H1 (cell line): ENCODE measurements around the gene RAB21. TPM values are rescaled to one million over a fixed set of nuclear protein-coding genes. Genes with fewer than 3 reads are reported as not detected.

Experiments used
- CTCF ChIA-PET: fragments of 300-600 bp; sonication (Branson Sonifier 250); formaldehyde crosslinking; loops from one replicate; lab custom pipeline; 2021; ENCODE audit not compliant: partially characterized antibody; lab: Charles Lee
- POLR2A ChIA-PET: fragments of 300-600 bp; sonication (Branson Sonifier 250); formaldehyde crosslinking; loops from one replicate; lab custom pipeline; 2021; ENCODE audit warnings: inconsistent platforms; ENCODE audit not compliant: partially characterized antibody; lab: Charles Lee
- DNase-seq, 2 experiments: peaks; one replicate each; pipeline versions ENCODE4 v3.0.0 to v3.0.0-alpha.2; 2010 to 2022; ENCODE audit warnings: low spot score in 2 of 2, low read depth in 1 of 2, mixed read lengths in 1 of 2
- FAIRE-seq: peaks from 2 replicates; lab custom pipeline; 2011; peaks lifted over from hg19 to GRCh38; lab: Jason Lieb, UNC
- H2AFZ ChIP-seq: 2 replicates; pipeline ENCODE4 v1.8.1; 2012; ENCODE audit warnings: low read length, inconsistent platforms
- H2AK5ac ChIP-seq: 2 replicates; pipeline ENCODE4 v1.6.1; 2013; ENCODE audit warnings: low read depth, low read length
- H2BK120ac ChIP-seq: replicated peaks from 2 replicates; pipeline ENCODE3; 2013; ENCODE audit warnings: low read depth, low read length, inconsistent platforms
- H2BK12ac ChIP-seq: 2 replicates; pipeline ENCODE4 v1.6.1; 2013; ENCODE audit warnings: low read depth, low read length
- H2BK15ac ChIP-seq: 2 replicates; pipeline ENCODE4 v1.6.1; 2013; ENCODE audit warnings: low read length
- H2BK20ac ChIP-seq: 2 replicates; pipeline ENCODE4 v1.6.1; 2013; ENCODE audit warnings: low read length
- H2BK5ac ChIP-seq: 2 replicates; pipeline ENCODE4 v1.6.1; 2013; ENCODE audit warnings: low read depth, low read length
- H3K14ac ChIP-seq: 2 replicates; pipeline ENCODE4 v1.6.1; 2013; ENCODE audit warnings: inconsistent platforms; ENCODE audit not compliant: insufficient read length
- H3K18ac ChIP-seq: 2 replicates; pipeline ENCODE4 v1.6.1; 2013; ENCODE audit warnings: low read length; ENCODE audit errors: extremely low read depth
- H3K23ac ChIP-seq: 2 replicates; pipeline ENCODE4 v1.6.1; 2013; ENCODE audit warnings: inconsistent platforms; ENCODE audit not compliant: insufficient read length
- H3K23me2 ChIP-seq: 2 replicates; pipeline ENCODE4 v1.6.1; 2013; ENCODE audit warnings: low read depth, low read length
- H3K27ac ChIP-seq: 2 replicates; pipeline ENCODE4 v1.6.1; 2011; ENCODE audit warnings: low read depth, low read length, inconsistent platforms
- H3K27me3 ChIP-seq, 4 experiments: replicated peaks in 1 of 4; 1 replicate in 1 of 4; 2 replicates in 3 of 4; pipeline versions ENCODE4 v1.6.1 to v1.8.1; 2011 to 2013; ENCODE audit warnings: low read length in 3 of 4, mild to moderate bottlenecking in 3 of 4, inconsistent platforms in 2 of 4, mixed read lengths in 2 of 4, moderate library complexity in 1 of 4; ENCODE audit not compliant: control insufficient read depth in 3 of 4, insufficient read depth in 3 of 4; ENCODE audit errors: extremely low read depth in 1 of 4
- H3K36me3 ChIP-seq, 4 experiments: 2 replicates each; pipeline versions ENCODE4 v1.6.1 to v1.8.1; 2011 to 2013; ENCODE audit warnings: mild to moderate bottlenecking in 4 of 4, low read length in 3 of 4, moderate library complexity in 2 of 4, control low read depth in 1 of 4, inconsistent platforms in 1 of 4; ENCODE audit not compliant: insufficient read depth in 4 of 4, control insufficient read depth in 2 of 4
- H3K4ac ChIP-seq: replicated peaks from 2 replicates; pipeline ENCODE3; 2013; ENCODE audit warnings: low read length, low read depth, mixed read lengths, inconsistent platforms; ENCODE audit not compliant: insufficient read length
- H3K4me1 ChIP-seq, 4 experiments: replicated peaks in 1 of 4; 1 replicate in 1 of 4; 2 replicates in 3 of 4; pipeline versions ENCODE4 v1.6.1 to v1.8.1; 2011 to 2013; ENCODE audit warnings: low read length in 3 of 4, inconsistent platforms in 2 of 4, mixed read lengths in 1 of 4; ENCODE audit not compliant: insufficient read depth in 4 of 4, control insufficient read depth in 3 of 4
- H3K4me2 ChIP-seq, 2 experiments: 2 replicates each; pipeline versions ENCODE4 v1.6.1 to v1.8.1; 2011 to 2013; ENCODE audit warnings: low read depth in 2 of 2, low read length in 2 of 2, control low read depth in 1 of 2, inconsistent platforms in 1 of 2, mild to moderate bottlenecking in 1 of 2; ENCODE audit not compliant: insufficient read depth in 1 of 2
- H3K4me3 ChIP-seq, 4 experiments: fragments of 200-600, 300-600 bp in 1 of 4; sonication (generic), shearing (Covaris generic), sonication (Bioruptor Twin) in 1 of 4; 2 replicates each; pipeline versions ENCODE4 v1.5.1 to v1.8.1; 2011 to 2016; ENCODE audit warnings: low read length in 4 of 4, low read depth in 3 of 4, control low read depth in 2 of 4, inconsistent platforms in 2 of 4, mild to moderate bottlenecking in 2 of 4, mixed read lengths in 1 of 4, moderate library complexity in 1 of 4; ENCODE audit not compliant: insufficient read depth in 2 of 4; ENCODE audit errors: extremely low read depth in 1 of 4
- H3K56ac ChIP-seq: replicated peaks from 2 replicates; pipeline ENCODE3; 2013; ENCODE audit warnings: low read depth, mild to moderate bottlenecking, mixed read lengths, low read length, inconsistent platforms; ENCODE audit not compliant: insufficient read length
- H3K79me1 ChIP-seq: 2 replicates; pipeline ENCODE4 v1.6.1; 2013; ENCODE audit warnings: low read depth, low read length, control low read depth
- H3K79me2 ChIP-seq, 2 experiments: 2 replicates each; pipeline versions ENCODE4 v1.6.1 to v1.8.1; 2012 to 2013; ENCODE audit warnings: low read length in 2 of 2, mild to moderate bottlenecking in 2 of 2, inconsistent platforms in 1 of 2; ENCODE audit not compliant: insufficient read depth in 2 of 2, control insufficient read depth in 1 of 2
- H3K9ac ChIP-seq, 4 experiments: replicated peaks in 1 of 4; 1 replicate in 1 of 4; 2 replicates in 3 of 4; pipeline versions ENCODE4 v1.6.1 to v1.8.1; 2011 to 2013; ENCODE audit warnings: low read depth in 3 of 4, low read length in 3 of 4, control low read depth in 2 of 4, mild to moderate bottlenecking in 2 of 4, moderate library complexity in 2 of 4, inconsistent platforms in 1 of 4; ENCODE audit errors: extremely low read depth in 1 of 4
- H3K9me3 ChIP-seq, 2 experiments: 2 replicates each; pipeline versions ENCODE4 v1.6.1 to v1.8.1; 2012 to 2013; ENCODE audit warnings: mild to moderate bottlenecking in 2 of 2, moderate library complexity in 2 of 2, control low read depth in 1 of 2, inconsistent platforms in 1 of 2, low read depth in 1 of 2, low read length in 1 of 2, mixed read lengths in 1 of 2; ENCODE audit not compliant: insufficient read depth in 2 of 2
- H4K20me1 ChIP-seq, 2 experiments: replicated peaks in 1 of 2; 2 replicates each; pipeline versions ENCODE3 to v1.8.1; 2011 to 2013; ENCODE audit warnings: inconsistent platforms in 2 of 2, low read length in 2 of 2, mild to moderate bottlenecking in 1 of 2; ENCODE audit not compliant: insufficient read depth in 2 of 2, control insufficient read depth in 1 of 2
- H4K5ac ChIP-seq: 2 replicates; pipeline ENCODE4 v1.6.1; 2013; ENCODE audit warnings: low read length, low read depth, mixed read lengths, inconsistent platforms; ENCODE audit not compliant: insufficient read length
- H4K8ac ChIP-seq: 2 replicates; pipeline ENCODE4 v1.8.0; 2013; ENCODE audit warnings: mild to moderate bottlenecking, moderate library complexity, low read length, inconsistent platforms; ENCODE audit not compliant: insufficient read depth; ENCODE audit errors: extremely low read depth
- H4K91ac ChIP-seq: replicated peaks from 2 replicates; pipeline ENCODE3; 2013; ENCODE audit warnings: low read length, mixed read lengths, inconsistent platforms; ENCODE audit not compliant: insufficient read length
- BACH1 ChIP-seq: IDR thresholded peaks from 2 replicates; pipeline ENCODE4 v1.6.1; 2012; ENCODE audit warnings: low read length, improper control_type of control experiment
- CREB1 ChIP-seq: IDR thresholded peaks from 2 replicates; pipeline ENCODE4 v1.6.1; 2012; ENCODE audit warnings: inconsistent platforms
- SP4 ChIP-seq: IDR thresholded peaks from 2 replicates; pipeline ENCODE4 v1.6.1; 2012; ENCODE audit warnings: low read length, inconsistent platforms
- TAF7 ChIP-seq: optimal IDR thresholded peaks from 2 replicates; pipeline ENCODE3; 2011; ENCODE audit warnings: low read depth, mild to moderate bottlenecking, inconsistent platforms, low read length, moderate library complexity, borderline replicate concordance
- WGBS, 2 experiments: shearing (Covaris generic) in 1 of 2; methylation state at CpG; one replicate each; pipeline versions ENCODE4 v1.1.6 to v1.1.7; 2013 to 2015; ENCODE audit warnings: low lambda C conversion rate in 2 of 2, mixed read lengths in 2 of 2, inconsistent platforms in 1 of 2, low coverage in 1 of 2, missing lambda C conversion rate in 1 of 2; ENCODE audit not compliant: insufficient replicate concordance in 2 of 2, insufficient coverage in 1 of 2, insufficient read length in 1 of 2; ENCODE audit errors: extremely low coverage in 1 of 2, missing lambda C conversion rate in 1 of 2; 5-methylcytosine and 5-hydroxymethylcytosine counted together
- polyA plus RNA-seq, 7 experiments: library from polyadenylated mRNA; depleted of rRNA in 3 of 7; stranded (reverse) in 5 of 7; unstranded in 2 of 7; fragments of >200 nt in 5 of 7; fragments of 200-250 nt in 2 of 7; gene quantifications; 1 replicate in 5 of 7; 2 replicates in 1 of 7; 4 replicates in 1 of 7; pipeline versions ENCODE4 v1.2.1 to v1.2.3, GENCODE V29; 2011 to 2013; ENCODE audit warnings: missing spikeins in 2 of 7, mixed read lengths in 2 of 7
- total RNA-seq: library from RNA; stranded (reverse); fragmentation: NEBNext Ultra II Directional; extraction: Animal tissue kit (Norgen Biotek cat#: 25700); gene quantifications from 2 replicates; pipeline ENCODE4 v1.2.1, GENCODE V29; 2021

RAB21 gene
- total and polyA plus RNA-seq, 2 of the 8 experiments (the other 6 are each of a cell fraction or from before 2014, with no cell fraction given): 1.2 to 47.2 TPM

DNA sequence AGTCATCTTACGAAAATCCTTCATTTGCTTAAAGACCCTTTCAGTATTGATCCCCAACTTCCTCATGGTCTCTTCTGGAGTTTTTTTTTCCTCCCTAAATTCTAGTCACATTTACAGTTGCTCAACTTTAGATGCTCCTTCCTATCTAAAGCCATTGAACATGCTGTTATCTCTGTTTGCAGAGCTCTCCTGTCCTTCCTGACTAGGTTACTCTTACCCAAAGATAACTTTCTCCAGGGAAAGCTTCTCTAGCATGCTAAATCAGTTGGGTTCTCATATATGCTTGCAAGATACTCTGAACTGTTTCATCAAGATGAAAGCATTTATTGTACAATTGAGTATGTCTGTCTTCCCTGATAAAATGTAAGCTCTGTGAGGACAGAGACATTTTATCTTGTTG lies 1.8 kb upstream of the RAB21 start:
- FAIRE-seq (no peak), DNase-seq (no peak)
- POLR2A ChIA-PET: no interaction called here
- no peaks in the 10 kb centered on the region for H3K27me3 ChIP-seq
- CTCF ChIA-PET: interaction anchor here (1.2 kb wide), 1 partner anchor 71 kb away, joined by 3 read pairs; no protein-coding TSS in a partner anchor
- peaks cover 2% of the 10 kb centered on the region; the same call in 1 of the 2 replicates for H3K23me2 ChIP-seq
- no peak overlapping the region for H2BK15ac ChIP-seq
- H3K14ac ChIP-seq: no peak overlapping the region
- no peak overlapping the region for H2BK20ac ChIP-seq
- H4K91ac ChIP-seq: no peak overlapping the region
- H3K79me2 ChIP-seq: peaks cover 12 to 29% of the 10 kb centered on the region in 2 experiments
- no peak overlapping the region for H3K27ac ChIP-seq
- 0 out of 2 replicates have a peak, but pooled peaks cover 2% of the 10 kb centered on the region for H3K79me1 ChIP-seq
- H2BK120ac ChIP-seq: no peak overlapping the region
- H3K4me1 ChIP-seq: peaks cover 0 to 16% (median 2%) of the 10 kb centered on the region in 4 experiments; a peak in 4 of 7 replicates
- no peak overlapping the region for H3K4me2 ChIP-seq
- H3K4me3 ChIP-seq: no peak overlapping the region
- no peak overlapping the region for H2BK5ac ChIP-seq
- no peak overlapping the region for H3K18ac ChIP-seq
- H4K20me1 ChIP-seq: peaks cover 5 to 9% of the 10 kb centered on the region in 2 experiments
- TF ChIP-seq TAF7 (no peak), BACH1 (no peak), SP4 (no peak), CREB1 (no peak)
- H3K4ac ChIP-seq: no peak overlapping the region
- WGBS, 2 experiments: 83% methylated on average over 1 of the region's 1 CpG; no CpG with 5 or more reads in 1 of the 2 experiments
- no peak overlapping the region for H4K8ac ChIP-seq
- H4K5ac ChIP-seq: no peak overlapping the region
- H3K9ac ChIP-seq: no peak overlapping the region
- no peak overlapping the region for H2AFZ ChIP-seq
- peaks cover 0 to 3% (median 0%) of the 10 kb centered on the region in 4 experiments; a peak in 2 of 8 replicates for H3K36me3 ChIP-seq
- H3K56ac ChIP-seq: no peak overlapping the region
- H3K9me3 ChIP-seq: no peaks in the 10 kb centered on the region
- no peak overlapping the region for H3K23ac ChIP-seq
- no peak overlapping the region for H2BK12ac ChIP-seq
- H2AK5ac ChIP-seq: no peak overlapping the region
